Measurements from ENCODE around the gene ELMOD1.

ELMOD1 gene

DNA sequence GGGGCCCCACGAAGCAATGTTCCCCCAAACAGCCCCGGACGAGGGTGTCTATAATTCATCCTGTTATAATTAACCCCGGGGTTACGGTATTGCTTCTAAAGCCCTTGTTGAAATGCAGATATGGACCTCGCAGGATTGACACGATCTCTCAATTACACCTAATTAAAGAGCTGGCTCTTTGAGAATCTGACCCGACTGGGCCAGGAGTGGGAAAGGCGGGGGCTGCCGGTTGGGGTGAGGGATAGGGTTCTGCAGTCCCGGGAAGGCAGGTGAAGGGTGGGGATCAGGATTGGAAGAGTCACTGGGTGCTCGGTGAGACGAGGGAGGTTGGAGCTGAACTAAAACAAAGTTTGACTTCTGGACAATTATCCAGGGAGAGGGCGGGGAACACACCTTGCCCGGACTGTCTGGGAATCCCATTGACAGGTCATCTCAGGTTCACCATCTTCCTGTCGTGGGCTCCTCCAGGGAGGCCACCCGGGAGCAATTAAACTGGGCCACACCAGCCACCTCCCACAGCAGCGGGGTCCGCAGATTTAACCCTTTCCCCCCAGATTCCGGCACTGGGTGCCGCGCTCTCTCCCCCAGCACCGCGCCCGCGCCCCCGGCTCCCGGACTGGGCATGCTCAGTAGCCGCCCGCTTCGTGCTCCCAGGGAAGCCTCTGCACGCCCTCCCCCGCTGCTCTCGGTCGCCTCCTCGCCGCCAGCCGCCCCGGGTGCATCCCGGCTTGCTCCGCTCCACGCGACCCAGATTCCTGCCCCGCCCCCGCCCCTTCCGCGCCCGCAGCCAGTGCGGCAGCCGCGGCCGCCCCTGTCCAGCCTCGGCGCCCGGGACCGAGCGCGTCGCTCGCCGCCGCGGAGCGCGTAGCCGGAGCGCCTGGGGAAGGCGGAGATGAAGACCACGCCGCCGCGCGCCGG lies at the start of gene ELMOD1:
ELMOD1 (plus strand) TSS at position 688 of the 918 bp plus-strand sequence. CDS start 27,043 bp downstream, outside the sequence.
- ATAC-seq = peak; percentile 76
- TF ChIP-seq CSRNP3 (CRISPR knock-in tag; IDR thresholded peaks at IDR 0.05) (no peak), ZNF70 (CRISPR knock-in tag; IDR thresholded peaks at IDR 0.05) (peak; percentile 70), TCF4 (CRISPR knock-in tag; IDR thresholded peaks at IDR 0.05; ENCODE audit: borderline replicate concordance) (no peak), RARB (CRISPR knock-in tag; IDR thresholded peaks at IDR 0.05) (no peak)

DNA sequence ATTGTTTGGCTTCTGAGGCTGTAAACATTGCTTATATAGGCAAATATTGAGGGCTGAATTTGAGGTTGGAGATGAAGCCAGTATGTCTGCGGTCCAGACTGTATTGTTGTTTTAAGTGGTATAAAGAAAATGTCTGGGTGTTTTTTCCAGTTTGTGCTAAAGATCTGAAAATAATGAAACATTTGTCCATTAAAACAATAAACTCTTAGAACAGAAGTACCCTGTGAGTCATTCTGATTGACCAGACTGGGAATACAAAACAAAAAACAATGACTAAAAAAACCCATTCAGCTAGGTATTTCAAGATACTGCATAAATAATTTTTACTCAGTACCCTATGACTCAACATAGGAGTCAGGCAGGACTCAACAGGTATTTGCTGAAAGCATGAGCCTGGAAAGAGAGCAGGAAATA lies 45.8 kb upstream of the ELMOD1 start:
- TF ChIP-seq POU6F1 (CRISPR knock-in tag; IDR thresholded peaks at IDR 0.05; ENCODE audit: borderline replicate concordance, low read depth) (no peak), ESRRG (CRISPR knock-in tag; IDR thresholded peaks at IDR 0.05) (no peak), ZFP3 (CRISPR knock-in tag; IDR thresholded peaks at IDR 0.05) (no peak), BACH2 (CRISPR knock-in tag; IDR thresholded peaks at IDR 0.05; ENCODE audit: borderline replicate concordance) (no peak), CSRNP3 (CRISPR knock-in tag; IDR thresholded peaks at IDR 0.05) (no peak), ZNF70 (CRISPR knock-in tag; IDR thresholded peaks at IDR 0.05) (no peak), RARB (CRISPR knock-in tag; IDR thresholded peaks at IDR 0.05) (no peak), OSR1 (CRISPR knock-in tag; IDR thresholded peaks at IDR 0.05) (no peak), ZNF8 (CRISPR knock-in tag; IDR thresholded peaks at IDR 0.05) (no peak), ZNF565 (CRISPR knock-in tag; conservative IDR thresholded peaks at IDR 0.05; ENCODE audit: low read depth) (no peak)
- TF ChIP-seq, protein P1, sequence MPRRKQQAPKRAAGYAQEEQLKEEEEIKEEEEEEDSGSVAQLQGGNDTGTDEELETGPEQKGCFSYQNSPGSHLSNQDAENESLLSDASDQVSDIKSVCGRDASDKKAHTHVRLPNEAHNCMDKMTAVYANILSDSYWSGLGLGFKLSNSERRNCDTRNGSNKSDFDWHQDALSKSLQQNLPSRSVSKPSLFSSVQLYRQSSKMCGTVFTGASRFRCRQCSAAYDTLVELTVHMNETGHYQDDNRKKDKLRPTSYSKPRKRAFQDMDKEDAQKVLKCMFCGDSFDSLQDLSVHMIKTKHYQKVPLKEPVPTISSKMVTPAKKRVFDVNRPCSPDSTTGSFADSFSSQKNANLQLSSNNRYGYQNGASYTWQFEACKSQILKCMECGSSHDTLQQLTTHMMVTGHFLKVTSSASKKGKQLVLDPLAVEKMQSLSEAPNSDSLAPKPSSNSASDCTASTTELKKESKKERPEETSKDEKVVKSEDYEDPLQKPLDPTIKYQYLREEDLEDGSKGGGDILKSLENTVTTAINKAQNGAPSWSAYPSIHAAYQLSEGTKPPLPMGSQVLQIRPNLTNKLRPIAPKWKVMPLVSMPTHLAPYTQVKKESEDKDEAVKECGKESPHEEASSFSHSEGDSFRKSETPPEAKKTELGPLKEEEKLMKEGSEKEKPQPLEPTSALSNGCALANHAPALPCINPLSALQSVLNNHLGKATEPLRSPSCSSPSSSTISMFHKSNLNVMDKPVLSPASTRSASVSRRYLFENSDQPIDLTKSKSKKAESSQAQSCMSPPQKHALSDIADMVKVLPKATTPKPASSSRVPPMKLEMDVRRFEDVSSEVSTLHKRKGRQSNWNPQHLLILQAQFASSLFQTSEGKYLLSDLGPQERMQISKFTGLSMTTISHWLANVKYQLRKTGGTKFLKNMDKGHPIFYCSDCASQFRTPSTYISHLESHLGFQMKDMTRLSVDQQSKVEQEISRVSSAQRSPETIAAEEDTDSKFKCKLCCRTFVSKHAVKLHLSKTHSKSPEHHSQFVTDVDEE (CRISPR knock-in tag; IDR thresholded peaks at IDR 0.05) = no peak
- no peak for ATAC-seq

- TF ChIP-seq PPARA (CRISPR knock-in tag; IDR thresholded peaks at IDR 0.05; ENCODE audit: borderline replicate concordance) = no peak
- no peak for TF ChIP-seq ISL1 (CRISPR knock-in tag; IDR thresholded peaks at IDR 0.05)
- TF ChIP-seq ZNF8 (CRISPR knock-in tag; IDR thresholded peaks at IDR 0.05) = no peak
- no peak for TF ChIP-seq RARB (CRISPR knock-in tag; IDR thresholded peaks at IDR 0.05)
- no peak for TF ChIP-seq ZNF70 (CRISPR knock-in tag; IDR thresholded peaks at IDR 0.05)
- no peak for TF ChIP-seq SNAI2 (CRISPR knock-in tag; IDR thresholded peaks at IDR 0.05)
- TF ChIP-seq ZFP30 (CRISPR knock-in tag; IDR thresholded peaks at IDR 0.05) = no peak
- no peak for TF ChIP-seq ZNF565 (CRISPR knock-in tag; conservative IDR thresholded peaks at IDR 0.05; ENCODE audit: low read depth)
- TF ChIP-seq CREB5 (CRISPR knock-in tag; IDR thresholded peaks at IDR 0.05; ENCODE audit: low read depth) = no peak
- TF ChIP-seq, protein P1 (CRISPR knock-in tag; IDR thresholded peaks at IDR 0.05) = no peak
- no peak for TF ChIP-seq BACH2 (CRISPR knock-in tag; IDR thresholded peaks at IDR 0.05; ENCODE audit: borderline replicate concordance)
- no peak for TF ChIP-seq CSRNP3 (CRISPR knock-in tag; IDR thresholded peaks at IDR 0.05)
- ATAC-seq = no peak
These were observed 43.0 kb upstream of the ELMOD1 start for GRCh38 chr11:107547961-107548360.
